Calu3 (cell line): ENCODE results near the gene PIK3C2G. TPM values are rescaled to one million over a fixed set of nuclear protein-coding genes. Genes with fewer than 3 reads are reported as not detected.

Experiments used
- BruUV-seq: library from RNA; stranded (reverse); fragments of 400-500 nt; replicated peaks from 2 replicates; lab custom pipeline; 2021; lab: Mats Ljungman, UMichigan
- CTCF ChIA-PET: fragments of 300-600 bp; sonication (Branson Sonifier 250); formaldehyde crosslinking; loops from one replicate; lab custom pipeline; 2022; ENCODE audit warnings: antibody characterized with exemption; lab: Charles Lee
- DNase-seq: peaks from one replicate; pipeline ENCODE4 v3.0.0; 2022
- H3K27ac Mint-ChIP-seq: one replicate; pipeline ENCODE4 v1.8.0; 2022; ENCODE audit warnings: mixed read lengths; ENCODE audit not compliant: unreplicated experiment
- H3K27me3 Mint-ChIP-seq: one replicate; pipeline ENCODE4 v1.8.0; 2022; ENCODE audit warnings: mixed read lengths; ENCODE audit not compliant: unreplicated experiment
- H3K36me3 Mint-ChIP-seq: one replicate; pipeline ENCODE4 v1.8.0; 2022; ENCODE audit warnings: mild to moderate bottlenecking, moderate library complexity, mixed read lengths; ENCODE audit not compliant: insufficient read depth, unreplicated experiment
- H3K4me1 Mint-ChIP-seq: one replicate; pipeline ENCODE4 v1.8.0; 2022; ENCODE audit warnings: mild to moderate bottlenecking, low read depth, mixed read lengths; ENCODE audit not compliant: unreplicated experiment
- H3K4me3 Mint-ChIP-seq: one replicate; pipeline ENCODE4 v1.8.0; 2022; ENCODE audit warnings: mild to moderate bottlenecking, low read depth, moderate library complexity, mixed read lengths; ENCODE audit not compliant: unreplicated experiment
- H3K9me3 Mint-ChIP-seq: one replicate; pipeline ENCODE4 v1.8.0; 2022; ENCODE audit warnings: low read depth, mixed read lengths; ENCODE audit not compliant: unreplicated experiment
- CTCF ChIP-seq: fragments of 200-600 bp; IDR thresholded peaks from one replicate; pipeline ENCODE4 v1.8.0; 2022; ENCODE audit warnings: antibody characterized with exemption; ENCODE audit not compliant: unreplicated experiment
- intact Hi-C: fragments of 100-400 bp; cut with micrococcal nuclease; formaldehyde crosslinking; loops from one replicate; pipeline ENCODE4 v1.10.0; 2022; ENCODE audit not compliant: unreplicated experiment
- total RNA-seq: library from RNA; stranded (reverse); gene quantifications from 2 replicates; pipeline ENCODE4 v1.2.3, GENCODE V29; 2022

PIK3C2G gene
- total RNA-seq, 1 experiment from 2014 or later, result 24.0 TPM

- Mint-ChIP-seq H3K4me3 (no peak overlapping the region), H3K36me3 (no peaks in the 10 kb centered on the region), H3K27ac (no peak overlapping the region), H3K27me3 (no peaks in the 10 kb centered on the region), H3K4me1 (no peaks in the 10 kb centered on the region), H3K9me3 (no peaks in the 10 kb centered on the region)
- TF ChIP-seq CTCF, result no peak
- CTCF ChIA-PET, result no interaction called here
- no peak for DNase-seq
- BruUV-seq, result no TSS peak
- intact Hi-C loops, result no loop called here
These were observed 396.9 kb downstream of the PIK3C2G start for GRCh38 chr12:18658179-18658578.

- intact Hi-C loops, result no loop called here
- Mint-ChIP-seq H3K4me1 (no peaks in the 10 kb centered on the region), H3K36me3 (no peaks in the 10 kb centered on the region), H3K27ac (no peak overlapping the region), H3K9me3 (no peaks in the 10 kb centered on the region), H3K4me3 (no peak overlapping the region), H3K27me3 (no peaks in the 10 kb centered on the region)
- no peak for DNase-seq
- CTCF ChIA-PET, result no interaction called here
- BruUV-seq, result no TSS peak
- TF ChIP-seq CTCF, result no peak
These were observed 397.5 kb downstream of the PIK3C2G start for GRCh38 chr12:18658829-18659228.

GRCh38 chr12:18676141-18676540 is 414.8 kb downstream of the PIK3C2G start:
- no peak for TF ChIP-seq CTCF
- CTCF ChIA-PET, result no interaction called here
- no peak for DNase-seq
- H3K27me3 Mint-ChIP-seq, result no peaks in the 10 kb centered on the region
- H3K36me3 Mint-ChIP-seq, result no peaks in the 10 kb centered on the region
- no peak overlapping the region for H3K4me3 Mint-ChIP-seq
- no TSS peak for BruUV-seq
- intact Hi-C loops, result no loop called here
- no peak overlapping the region for H3K27ac Mint-ChIP-seq
- H3K4me1 Mint-ChIP-seq, result peaks cover 6% of the 10 kb centered on the region
- H3K9me3 Mint-ChIP-seq, result peaks cover 2% of the 10 kb centered on the region

- intact Hi-C loops, result no loop called here
- Mint-ChIP-seq H3K36me3 (no peaks in the 10 kb centered on the region), H3K9me3 (peaks cover 2% of the 10 kb centered on the region), H3K4me1 (peaks cover 6% of the 10 kb centered on the region), H3K4me3 (no peak overlapping the region), H3K27ac (no peak overlapping the region), H3K27me3 (no peaks in the 10 kb centered on the region)
- DNase-seq, result no peak
- no peak for TF ChIP-seq CTCF
- CTCF ChIA-PET, result no interaction called here
- BruUV-seq, result no TSS peak
These were observed 415.8 kb downstream of the PIK3C2G start for GRCh38 chr12:18676996-18677588.
